GM18870 (cell line): ENCODE data around the gene MCFD2.
"Not testable (repeated sequence)": the region's sequence is repeated elsewhere in the genome, so short reads cannot be mapped to it uniquely, and the experiment has no call there.

Experiments used
- ATAC-seq: cut with Tn5 transposase; IDR thresholded peaks from one replicate; pipeline ENCODE4 v1.9.1; 2021; ENCODE audit warnings: moderate library complexity; ENCODE audit not compliant: unreplicated experiment

The MCFD2 gene

GRCh38 chr2:46904908-46905678 lies 10.5 kb downstream of the MCFD2 start:
- ATAC-seq, result not testable (repeated sequence)

- ATAC-seq, result not testable (repeated sequence)
Measured at GRCh38 chr2:46902980-46903379, 12.6 kb downstream of the MCFD2 start.

GRCh38 chr2:46902465-46902864 lies 13.1 kb downstream of the MCFD2 start:
- ATAC-seq, result no peak

- no peak for ATAC-seq
Measured at GRCh38 chr2:46901611-46902010, 14.0 kb downstream of the MCFD2 start.

GRCh38 chr2:46900381-46900780 lies 15.2 kb downstream of the MCFD2 start:
- ATAC-seq, result no peak

- ATAC-seq, result no peak
Measured at GRCh38 chr2:46899053-46899452, 16.6 kb downstream of the MCFD2 start.

GRCh38 chr2:46898024-46898423 lies 17.6 kb downstream of the MCFD2 start:
- ATAC-seq, result no peak

GRCh38 chr2:46893269-46893939 lies 22.2 kb downstream of the MCFD2 start:
- no peak for ATAC-seq

GRCh38 chr2:46891956-46892553 lies 23.6 kb downstream of the MCFD2 start:
- ATAC-seq, result no peak

GRCh38 chr2:46888421-46888952 lies 27.1 kb downstream of the MCFD2 start:
- no peak for ATAC-seq

GRCh38 chr2:46887028-46887885 lies 28.3 kb downstream of the MCFD2 start:
- ATAC-seq, result no peak

GRCh38 chr2:46886268-46887027 lies 29.2 kb downstream of the MCFD2 start:
- ATAC-seq, result no peak

- no peak for ATAC-seq
Measured at GRCh38 chr2:46885376-46885775, 30.2 kb downstream of the MCFD2 start.

GRCh38 chr2:46879511-46879910 lies 36.1 kb downstream of the MCFD2 start:
- no peak for ATAC-seq

GRCh38 chr2:46878886-46879285 lies 36.7 kb downstream of the MCFD2 start:
- no peak for ATAC-seq

- no peak for ATAC-seq
Measured at GRCh38 chr2:46878240-46878877, 37.2 kb downstream of the MCFD2 start.

- ATAC-seq, result no peak
Measured at GRCh38 chr2:46877619-46878113, 37.9 kb downstream of the MCFD2 start.

- ATAC-seq, result no peak
Measured at GRCh38 chr2:46876741-46877384, 38.7 kb downstream of the MCFD2 start.
